ENCODE data around the gene STMN3.

DNA sequence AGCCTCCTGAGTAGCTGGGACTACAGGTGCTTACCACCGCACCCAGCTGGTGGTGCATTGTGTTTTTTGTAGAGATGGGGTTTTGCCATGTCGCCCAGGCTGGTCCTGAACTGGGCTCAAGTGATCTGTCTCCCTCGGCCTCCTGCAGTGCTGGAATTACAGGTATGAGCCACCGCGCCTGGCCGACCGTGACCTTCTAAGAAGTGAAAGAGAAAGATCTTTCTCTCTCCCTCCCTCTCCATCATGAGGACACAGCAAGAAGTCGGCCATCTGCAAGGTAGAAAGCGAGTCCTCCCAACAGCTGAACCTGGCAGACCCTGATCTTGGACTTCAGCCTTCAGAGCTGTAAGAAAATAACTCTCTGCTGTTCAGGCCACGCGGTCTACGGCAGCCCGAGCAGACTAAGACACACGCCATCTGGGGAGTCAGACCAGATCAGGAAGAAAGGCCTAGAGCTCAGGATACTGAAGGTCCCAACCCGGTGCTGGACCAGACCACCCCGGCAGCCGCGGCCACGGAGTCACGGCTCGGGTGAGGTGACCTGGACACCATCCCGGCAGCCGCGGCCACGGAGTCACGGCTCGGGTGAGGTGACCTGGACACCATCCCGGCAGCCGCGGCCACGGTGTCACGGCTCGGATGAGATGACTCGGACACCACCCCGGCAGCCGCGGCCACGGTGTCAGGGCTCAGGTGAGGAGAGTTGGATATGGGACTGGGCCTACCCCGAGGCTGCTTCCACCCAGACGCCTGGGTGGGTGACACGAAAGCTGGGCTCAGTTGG lies 35.9 kb downstream of the STMN3 start:
- no peak for TF ChIP-seq EZH2 (IDR thresholded peaks at IDR 0.05; ENCODE audit: borderline replicate concordance, low read length)
- TF ChIP-seq, protein P1, sequence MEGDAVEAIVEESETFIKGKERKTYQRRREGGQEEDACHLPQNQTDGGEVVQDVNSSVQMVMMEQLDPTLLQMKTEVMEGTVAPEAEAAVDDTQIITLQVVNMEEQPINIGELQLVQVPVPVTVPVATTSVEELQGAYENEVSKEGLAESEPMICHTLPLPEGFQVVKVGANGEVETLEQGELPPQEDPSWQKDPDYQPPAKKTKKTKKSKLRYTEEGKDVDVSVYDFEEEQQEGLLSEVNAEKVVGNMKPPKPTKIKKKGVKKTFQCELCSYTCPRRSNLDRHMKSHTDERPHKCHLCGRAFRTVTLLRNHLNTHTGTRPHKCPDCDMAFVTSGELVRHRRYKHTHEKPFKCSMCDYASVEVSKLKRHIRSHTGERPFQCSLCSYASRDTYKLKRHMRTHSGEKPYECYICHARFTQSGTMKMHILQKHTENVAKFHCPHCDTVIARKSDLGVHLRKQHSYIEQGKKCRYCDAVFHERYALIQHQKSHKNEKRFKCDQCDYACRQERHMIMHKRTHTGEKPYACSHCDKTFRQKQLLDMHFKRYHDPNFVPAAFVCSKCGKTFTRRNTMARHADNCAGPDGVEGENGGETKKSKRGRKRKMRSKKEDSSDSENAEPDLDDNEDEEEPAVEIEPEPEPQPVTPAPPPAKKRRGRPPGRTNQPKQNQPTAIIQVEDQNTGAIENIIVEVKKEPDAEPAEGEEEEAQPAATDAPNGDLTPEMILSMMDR (IDR thresholded peaks at IDR 0.05; ENCODE audit: low read length): no peak
